ENCODE measurements around the gene HDAC11.
"Not testable (repeated sequence)": the region's sequence is repeated elsewhere in the genome, so short reads cannot be mapped to it uniquely, and the experiment has no call there.

HDAC11 gene

DNA sequence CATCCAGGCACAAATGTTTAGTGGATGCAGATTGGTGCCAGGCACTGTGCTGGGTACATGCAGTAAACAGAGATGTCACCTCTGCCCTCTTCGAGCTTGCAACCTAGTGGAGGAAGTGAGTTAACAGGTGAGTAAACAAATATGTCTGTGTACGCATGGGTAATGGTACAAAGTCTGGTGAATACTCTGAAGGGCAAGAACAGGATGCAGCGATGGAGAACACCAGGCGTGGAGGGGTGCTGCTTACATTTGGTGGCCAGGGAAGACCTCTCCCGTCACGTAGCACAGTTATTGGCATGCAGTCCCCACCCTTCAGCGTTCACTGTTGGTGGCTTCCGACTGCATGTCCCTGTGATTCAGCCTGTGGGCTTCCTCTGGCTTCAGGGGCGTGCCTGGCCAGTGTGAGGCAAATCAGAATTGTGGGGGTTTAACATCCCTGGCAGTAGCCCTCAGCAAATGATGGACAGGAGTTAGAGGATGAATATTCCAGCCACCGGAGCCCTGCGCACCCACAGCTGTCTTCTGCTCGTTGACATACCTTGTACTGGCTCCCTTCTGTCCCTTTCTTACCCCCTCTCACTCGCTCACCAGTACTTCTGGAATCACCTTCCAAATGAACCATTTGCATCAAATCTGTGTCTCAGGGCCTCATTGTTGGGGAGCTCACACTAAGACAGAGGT, 9.1 kb upstream of the HDAC11 start:
- DNase-seq (ENCODE audit: low read depth in 2 of 2) = no peak

DNA sequence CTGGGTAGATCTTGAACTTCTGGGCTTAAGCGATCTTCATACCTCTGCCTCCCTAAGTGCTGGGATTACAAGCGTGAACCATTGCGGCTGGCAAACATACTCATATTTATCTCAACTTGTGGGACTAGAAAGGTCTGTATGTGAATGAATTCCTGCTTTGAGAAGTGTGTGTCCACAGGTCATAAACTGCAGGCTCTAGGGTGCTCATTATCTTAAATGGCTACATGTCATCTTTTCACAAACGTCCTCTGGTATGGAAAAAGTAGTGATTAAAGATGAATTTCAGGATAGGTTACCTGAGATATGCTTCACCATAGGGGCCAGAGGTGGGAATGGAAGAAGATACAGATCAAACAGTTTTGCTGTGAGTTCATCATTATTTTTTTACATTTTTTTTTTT, 7.8 kb upstream of the HDAC11 start:
- DNase-seq (ENCODE audit: low read depth in 2 of 2) = no peak

DNA sequence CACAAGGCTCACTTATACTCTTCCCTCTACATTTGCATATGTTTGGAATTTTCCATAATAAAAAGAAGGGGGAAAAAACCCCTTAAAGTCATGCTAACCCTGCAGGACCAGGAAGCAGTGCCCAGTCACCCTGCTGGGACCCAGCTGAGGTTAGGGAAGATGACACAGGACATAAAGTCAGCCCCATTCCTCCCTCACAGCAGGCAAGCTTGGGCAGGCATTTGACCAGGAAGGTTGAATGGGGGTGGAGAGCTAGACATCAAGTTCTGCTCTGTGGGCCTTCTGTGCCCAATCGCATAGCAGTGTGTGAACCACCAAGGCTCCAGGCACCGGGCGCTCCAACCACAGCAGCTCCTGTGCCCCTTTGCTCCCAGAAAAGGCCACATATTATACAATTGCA, 7.1 kb upstream of the HDAC11 start:
- DNase-seq (ENCODE audit: low read depth in 2 of 2) = no peak

DNA sequence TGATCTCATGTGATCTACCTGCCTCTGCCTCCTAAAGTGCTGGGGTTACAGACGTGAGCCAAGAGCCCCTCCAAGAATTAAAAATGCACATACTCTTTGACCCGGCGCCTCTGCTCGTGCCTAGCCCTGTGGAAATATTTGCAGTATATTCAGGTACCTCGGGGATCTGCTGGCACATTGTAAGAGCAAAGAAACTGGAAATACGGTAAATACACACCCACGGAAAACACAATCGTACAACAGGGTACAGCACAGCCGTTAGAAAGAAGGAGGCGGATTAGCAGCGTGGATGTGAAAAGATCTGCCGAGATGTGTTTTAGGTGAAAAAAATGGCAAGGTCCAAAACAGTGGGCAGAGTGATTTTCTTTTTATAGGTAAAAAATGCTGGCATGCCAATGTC, 6.1 kb upstream of the HDAC11 start:
- DNase-seq (ENCODE audit: low read depth in 2 of 2) = no peak

DNA sequence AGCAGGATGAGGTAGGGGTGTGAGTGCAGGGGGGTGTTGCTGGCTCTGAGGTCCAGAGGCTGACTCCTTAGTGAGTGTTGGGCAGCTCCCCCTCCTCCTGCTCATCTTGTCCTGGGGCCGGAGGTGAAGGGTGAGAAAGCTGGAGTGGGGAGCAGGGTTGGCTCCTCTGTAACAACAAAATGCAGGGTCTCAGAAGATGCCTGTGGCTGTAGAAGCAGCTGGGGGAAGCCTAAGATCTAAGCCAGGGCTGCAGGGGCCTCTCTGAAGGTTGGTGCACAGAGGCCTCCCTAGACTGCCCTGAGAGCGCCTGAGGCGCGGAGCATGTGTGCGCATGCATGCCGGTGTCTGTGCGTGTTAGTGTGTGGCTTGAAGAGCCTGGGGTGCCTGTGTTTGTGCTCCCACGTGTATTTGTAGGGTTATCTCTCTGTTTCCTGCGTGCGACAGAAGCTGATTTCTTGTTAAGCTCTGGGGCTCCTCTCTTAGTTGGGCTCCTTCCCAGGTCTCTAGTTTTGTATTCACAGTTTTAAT, 5.3 kb upstream of the HDAC11 start:
- DNase-seq (ENCODE audit: low read depth in 2 of 2) = no peak

DNA sequence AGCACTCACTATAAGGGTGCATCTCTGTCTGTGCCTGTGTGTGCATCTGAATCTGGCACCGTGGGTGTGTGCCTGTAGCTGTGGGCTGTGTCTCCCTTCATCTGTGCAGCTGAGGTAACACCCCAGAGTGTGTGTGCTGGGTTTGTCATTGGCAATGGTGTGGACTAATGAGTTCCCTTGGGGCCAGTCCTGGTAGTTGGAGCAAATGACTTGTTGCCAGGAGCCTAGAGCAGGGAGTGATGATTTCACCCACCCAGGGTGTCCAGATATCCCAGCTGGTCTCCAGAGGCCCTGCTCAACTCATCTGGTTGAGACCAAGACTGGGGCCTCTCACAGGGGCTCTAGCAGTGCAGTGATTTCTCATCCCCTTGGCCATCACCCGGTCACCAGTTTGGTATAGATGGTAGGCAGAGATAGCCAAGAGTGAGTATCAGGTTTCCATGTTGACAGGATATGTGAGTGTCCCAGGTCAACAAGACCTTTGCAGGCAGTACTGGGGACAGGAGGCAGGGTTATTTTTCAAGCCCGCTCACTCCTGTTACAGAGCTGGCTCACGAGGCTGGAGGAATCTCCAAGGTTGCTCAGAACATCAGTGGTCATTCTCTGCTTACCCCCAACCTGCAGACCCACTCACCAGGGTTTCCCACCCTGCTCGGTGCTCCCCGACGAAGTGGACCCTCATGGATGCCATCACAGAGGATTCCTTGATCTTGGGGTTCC, 4.1 kb upstream of the HDAC11 start:
- no peak for DNase-seq (ENCODE audit: low read depth in 2 of 2)

DNA sequence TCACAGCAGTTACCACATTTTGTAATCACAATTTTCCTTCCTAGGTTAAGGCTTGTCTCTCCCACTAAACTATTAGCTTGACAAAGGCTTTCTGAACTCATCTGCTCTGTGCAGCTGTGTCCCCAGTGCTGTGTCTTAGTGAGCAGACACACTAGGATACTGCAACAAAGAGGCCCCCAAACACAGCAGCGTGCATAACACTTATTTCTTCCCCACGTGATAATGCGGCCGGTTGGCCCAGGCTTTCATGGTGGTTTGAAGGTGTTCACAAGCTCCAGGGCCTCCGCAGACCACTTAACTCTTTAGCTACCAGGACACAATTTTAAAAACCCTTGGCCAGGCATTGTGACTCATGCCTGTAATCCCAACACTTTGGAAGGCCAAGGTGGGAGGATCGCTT, 2.2 kb upstream of the HDAC11 start:
- no peak for DNase-seq (ENCODE audit: low read depth in 2 of 2)

DNA sequence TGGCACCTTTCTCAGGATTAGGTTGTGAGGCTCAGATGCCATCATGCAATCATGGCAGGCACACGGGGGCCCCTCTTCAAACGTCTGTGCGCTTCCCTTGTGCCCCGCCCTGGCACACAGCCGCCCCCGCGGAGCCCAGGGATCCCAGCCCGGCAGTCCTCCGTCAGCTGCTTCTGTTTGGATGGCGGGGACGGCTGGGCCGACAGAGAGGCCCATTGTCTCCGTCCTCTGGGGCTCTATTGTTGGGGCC, 849 bp upstream of the HDAC11 start:
- DNase-seq (ENCODE audit: low read depth in 2 of 2) = peak; percentile 17 to 20

DNA sequence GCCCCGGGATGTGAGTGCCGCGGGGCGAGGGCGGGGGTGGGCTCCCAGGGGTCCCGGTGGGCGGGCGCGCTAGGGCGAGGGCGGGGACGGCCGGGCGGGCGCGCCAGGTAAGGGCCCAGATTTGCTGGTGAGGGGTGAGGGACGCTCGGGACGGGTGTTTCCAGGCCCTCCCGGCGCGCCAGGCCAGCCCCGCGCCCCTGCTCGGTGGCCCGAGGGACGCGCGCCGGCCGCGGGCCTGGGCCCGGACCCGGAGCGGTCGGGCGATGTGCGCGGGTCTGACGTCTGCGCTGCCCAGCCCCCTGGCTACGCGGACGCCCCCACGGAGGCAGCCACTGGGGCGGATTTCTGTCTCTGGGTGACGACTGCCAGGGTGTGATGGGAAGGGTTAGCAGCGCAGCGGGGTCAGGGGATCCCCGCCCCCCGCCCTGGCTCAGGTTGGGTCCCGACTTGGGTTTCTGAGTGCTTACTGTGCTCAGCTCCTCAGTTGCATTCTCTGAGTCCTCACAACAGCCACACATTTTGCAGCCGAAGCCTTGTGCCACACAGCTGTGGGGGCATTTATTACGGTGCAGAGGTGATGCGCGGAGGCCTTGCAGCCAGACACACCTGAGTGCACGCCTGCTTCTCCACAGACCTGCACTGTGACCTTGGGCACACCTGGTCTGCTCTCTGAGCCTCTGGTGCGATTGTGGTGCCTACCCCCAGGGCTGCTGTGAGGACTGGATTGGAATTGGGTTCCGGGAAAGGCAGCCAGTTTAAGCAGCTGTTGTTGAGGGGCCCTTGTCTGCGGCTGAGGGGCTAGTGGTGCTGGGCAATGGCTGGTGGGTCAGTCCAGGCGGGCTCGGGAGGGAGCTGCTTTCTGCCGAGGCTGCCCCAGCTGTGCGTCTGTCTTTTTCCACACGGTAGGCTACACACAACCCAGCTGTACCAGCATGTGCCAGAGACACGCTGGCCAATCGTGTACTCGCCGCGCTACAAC, 523 bp downstream of the HDAC11 start:
- peak in 1 of 2 donors; percentile 13 for DNase-seq (ENCODE audit: low read depth in 2 of 2)

DNA sequence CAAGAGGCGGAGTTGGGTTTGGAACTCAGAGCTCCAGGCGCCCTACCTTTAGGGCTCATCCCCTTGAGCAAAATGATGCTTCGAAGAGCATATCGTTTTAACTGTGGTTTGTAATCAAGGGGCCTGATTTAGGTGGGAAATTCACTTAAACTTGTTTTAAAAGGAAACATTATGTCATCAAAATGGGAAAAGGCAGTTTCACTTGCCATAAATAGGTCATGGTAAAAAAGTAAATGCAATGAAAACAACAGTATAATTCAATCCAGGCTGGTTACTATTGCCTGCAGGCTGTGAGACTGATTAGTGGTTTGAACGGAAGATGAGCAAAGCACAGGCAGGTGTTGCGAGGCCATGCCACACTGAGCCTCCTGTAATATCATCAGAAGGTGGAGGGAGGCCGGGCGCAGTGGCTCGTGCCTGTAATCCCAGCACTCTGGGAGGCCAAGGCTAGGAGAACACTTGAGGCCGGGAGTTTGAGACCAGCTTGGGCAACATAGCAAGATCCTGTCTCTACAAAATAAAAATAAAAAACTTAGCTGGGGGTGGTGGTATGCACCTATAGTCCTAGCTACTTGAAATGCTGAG, 2.1 kb downstream of the HDAC11 start:
- no peak for DNase-seq (ENCODE audit: low read depth in 2 of 2)

DNA sequence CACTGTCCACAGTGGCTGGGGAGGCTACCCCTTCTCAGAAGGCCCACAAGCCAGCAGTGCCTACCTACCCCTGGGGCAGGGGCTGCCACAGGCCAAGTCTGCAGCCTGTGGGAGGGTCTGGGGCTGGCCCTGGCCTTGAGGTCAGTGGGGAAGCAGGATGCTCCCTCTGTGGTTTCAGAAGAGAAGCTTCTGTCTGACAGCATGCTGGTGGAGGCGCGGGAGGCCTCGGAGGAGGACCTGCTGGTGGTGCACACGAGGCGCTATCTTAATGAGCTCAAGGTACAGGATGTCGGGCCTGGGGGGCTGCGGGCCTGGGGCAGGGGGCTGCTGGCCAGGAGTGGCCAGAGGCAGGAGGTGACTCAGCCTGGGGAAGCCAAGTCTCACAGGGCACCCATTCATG, 3.2 kb downstream of the HDAC11 start:
- no peak for DNase-seq (ENCODE audit: low read depth in 2 of 2)

DNA sequence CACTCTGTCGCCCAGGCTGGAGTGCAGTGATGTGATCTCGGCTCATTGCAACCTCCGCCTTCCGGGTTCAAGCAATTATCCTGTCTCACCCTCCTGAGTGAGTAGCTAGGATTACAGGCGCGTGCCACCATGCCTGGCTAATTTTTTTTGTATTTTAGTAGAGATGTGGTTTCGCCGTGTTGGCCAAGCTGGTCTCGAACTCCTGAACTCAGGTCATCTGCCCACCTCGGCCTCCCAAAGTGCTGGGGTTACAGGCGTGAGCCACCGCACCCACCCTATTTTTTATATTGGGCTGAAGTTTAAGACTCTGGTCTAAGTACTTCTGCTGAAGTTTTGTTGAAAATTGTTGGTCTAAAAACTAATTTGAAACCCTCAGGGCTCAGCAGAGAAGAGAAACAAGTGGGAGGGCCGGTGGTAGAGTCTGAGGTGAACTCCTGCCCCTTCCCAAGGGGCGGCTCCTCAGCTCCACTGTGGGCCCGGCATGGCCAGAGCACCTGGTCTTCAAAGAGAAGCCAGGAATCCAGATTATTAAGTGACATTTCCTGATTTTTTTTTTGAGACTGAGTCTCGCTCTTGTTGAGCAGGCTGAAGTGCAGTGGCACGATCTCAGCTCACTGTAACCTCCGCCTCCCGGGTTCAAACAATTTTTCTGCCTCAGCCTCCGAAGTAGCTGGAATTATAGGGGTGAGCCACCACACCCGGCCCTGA, 4.0 kb downstream of the HDAC11 start:
- no peak for DNase-seq (ENCODE audit: low read depth in 2 of 2)

DNA sequence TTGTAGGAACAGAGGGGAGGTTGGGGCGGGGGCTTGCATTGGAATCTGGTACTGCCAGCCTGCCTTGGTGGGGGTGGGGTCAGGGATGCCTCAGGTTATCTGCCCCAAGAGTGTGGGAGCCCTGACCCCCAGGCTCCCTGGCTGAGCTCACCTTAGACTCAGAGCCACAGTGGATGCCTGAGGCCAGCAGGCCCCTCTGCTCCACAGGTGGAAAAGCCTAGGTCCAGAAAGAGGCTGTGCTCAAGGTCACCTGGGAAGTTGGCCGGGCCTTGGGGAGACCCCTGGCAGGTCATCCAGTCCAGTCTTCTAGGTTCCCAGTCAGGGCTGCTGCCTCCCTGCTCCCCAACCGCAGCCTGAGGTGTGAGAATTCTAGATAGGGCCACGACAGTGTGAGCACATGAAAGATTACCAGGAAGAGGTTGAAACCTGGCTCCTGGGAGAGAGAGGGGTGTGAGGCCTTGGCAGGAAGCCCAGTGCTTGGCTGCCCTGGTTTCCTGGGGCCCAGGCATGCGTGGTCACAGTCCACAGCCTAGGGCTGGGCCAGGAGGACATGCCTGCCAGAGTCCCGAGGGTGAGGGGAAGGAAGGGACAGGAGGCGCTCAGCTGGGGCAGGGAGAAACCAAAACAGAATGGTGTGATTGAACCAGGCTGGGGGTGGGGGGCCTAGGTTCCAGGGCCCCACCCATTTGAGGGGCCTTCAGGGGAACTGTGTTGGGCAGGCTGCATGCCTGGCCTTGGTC, 4.9 kb downstream of the HDAC11 start:
- no peak for DNase-seq (ENCODE audit: low read depth in 2 of 2)

DNA sequence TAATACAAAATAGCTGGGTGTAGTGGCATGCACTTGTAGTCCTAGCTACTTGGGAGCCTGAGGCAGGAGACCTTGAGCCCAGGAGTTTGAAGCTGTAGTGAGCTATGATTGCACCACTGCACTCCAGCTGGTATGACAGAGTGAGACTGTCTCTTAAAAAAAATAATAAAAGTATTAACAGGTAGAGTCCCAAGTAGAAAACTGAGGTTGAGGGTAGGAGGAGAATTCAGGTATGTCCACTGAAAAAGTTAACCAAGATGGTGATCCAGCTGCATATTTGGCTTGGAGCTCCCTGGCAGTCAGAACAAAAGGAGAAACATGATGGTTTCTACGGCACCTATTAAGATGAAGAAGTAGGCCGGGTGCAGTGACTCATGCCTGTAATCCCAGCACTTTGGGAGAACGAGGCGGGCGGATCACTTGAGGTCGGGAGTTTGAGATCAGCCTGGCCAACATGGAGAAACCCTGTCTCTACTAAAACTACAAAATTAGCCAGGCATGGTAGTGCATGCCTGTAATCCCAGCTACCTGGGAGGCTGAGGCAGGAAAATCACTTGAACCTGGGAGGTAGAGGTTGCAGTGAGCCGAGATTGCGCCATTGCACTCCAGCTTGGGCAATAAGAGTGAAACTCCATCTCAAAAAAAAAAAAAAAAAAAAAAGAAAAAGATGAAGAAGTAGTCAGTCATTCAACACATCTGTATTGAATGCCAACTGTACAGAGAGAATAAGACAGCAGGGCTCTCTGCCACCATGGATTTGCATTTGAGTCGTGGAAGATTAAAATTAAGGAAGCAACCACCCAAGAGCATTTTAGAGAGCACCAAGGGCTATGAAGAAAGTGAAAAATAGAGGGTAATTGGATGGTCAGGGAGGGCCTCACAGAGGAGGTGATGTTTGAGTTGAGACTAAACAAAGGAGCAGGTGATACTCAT, 5.8 kb downstream of the HDAC11 start:
- not testable (repeated sequence) for DNase-seq (ENCODE audit: low read depth in 2 of 2)

DNA sequence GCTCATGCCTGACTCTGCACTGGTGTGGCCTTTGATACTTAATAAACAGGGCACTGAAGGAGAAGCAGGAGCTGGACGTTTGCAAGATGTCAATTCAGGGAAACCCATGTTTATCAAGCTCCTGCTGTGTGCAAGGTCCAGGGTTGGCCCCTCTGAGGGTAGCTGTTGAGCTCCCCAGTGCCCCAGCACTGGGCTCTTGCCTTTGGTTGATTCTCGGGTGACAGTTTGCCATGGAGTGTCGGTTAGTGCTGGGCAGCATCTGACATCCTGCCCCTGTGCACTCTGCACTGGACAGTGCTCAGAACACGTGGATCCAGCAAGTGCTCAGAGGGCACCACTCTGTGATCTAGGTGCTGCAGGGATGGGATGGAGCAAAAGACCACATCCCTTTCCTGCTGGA, 7.3 kb downstream of the HDAC11 start:
- no peak for DNase-seq (ENCODE audit: low read depth in 2 of 2)

DNA sequence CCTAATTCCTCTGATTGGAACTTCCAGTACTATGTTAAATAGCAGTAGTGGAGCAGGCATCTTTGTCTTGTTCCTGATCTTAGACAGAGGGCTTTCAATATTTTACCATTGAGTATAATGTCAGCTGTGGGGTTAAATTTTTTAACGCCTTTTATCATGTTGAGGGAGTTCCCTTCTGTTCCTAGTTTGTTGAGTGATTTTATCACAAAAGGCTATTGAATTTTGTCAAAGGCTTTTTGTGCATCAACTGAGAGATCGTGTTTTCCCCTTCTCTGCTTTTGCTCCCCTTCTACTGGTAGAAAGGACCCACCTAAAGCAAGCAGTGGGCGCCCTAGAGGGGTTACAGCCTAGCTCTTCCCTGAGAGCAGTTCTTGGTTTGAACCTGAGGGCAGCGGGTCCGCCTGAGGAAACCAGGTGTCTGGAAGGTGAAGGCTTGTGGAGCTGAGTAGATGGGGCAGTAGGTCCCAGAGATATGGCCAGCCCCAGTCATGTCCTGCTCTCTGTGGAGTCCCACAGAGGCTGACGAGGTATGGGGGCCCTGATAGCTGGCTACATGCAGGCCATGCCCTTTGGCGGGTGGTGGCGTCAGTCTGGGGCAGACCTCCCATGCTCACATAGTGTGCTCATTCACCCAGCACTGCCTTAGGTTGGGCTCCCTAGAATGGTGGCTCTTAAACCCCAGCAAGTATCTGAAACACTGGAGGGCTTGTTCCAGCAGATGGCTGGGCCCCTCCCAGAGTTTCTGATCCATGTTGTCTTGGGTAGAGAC, 11.3 kb downstream of the HDAC11 start:
- DNase-seq (ENCODE audit: low read depth in 2 of 2) = no peak

DNA sequence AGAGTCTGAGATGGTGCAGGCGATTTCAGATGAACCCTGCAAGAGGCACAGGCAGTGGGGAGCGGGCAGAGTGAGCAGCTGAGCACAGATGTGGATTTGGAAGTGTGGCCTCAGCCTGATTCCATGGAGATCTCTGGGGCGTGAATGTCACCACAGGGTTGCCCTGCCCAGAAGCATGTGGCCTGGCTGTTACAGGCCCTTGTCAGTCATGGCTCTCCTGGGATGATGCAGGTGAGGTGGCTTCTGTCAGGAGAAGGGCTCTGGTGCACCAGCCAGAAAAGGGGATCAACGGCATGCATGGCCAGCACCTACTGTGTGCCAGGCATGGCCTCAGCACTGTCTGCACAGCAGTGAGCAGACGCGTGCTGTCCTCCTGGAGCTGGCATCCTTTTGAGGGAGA, 11.9 kb downstream of the HDAC11 start:
- no peak for DNase-seq (ENCODE audit: low read depth in 2 of 2)

DNA sequence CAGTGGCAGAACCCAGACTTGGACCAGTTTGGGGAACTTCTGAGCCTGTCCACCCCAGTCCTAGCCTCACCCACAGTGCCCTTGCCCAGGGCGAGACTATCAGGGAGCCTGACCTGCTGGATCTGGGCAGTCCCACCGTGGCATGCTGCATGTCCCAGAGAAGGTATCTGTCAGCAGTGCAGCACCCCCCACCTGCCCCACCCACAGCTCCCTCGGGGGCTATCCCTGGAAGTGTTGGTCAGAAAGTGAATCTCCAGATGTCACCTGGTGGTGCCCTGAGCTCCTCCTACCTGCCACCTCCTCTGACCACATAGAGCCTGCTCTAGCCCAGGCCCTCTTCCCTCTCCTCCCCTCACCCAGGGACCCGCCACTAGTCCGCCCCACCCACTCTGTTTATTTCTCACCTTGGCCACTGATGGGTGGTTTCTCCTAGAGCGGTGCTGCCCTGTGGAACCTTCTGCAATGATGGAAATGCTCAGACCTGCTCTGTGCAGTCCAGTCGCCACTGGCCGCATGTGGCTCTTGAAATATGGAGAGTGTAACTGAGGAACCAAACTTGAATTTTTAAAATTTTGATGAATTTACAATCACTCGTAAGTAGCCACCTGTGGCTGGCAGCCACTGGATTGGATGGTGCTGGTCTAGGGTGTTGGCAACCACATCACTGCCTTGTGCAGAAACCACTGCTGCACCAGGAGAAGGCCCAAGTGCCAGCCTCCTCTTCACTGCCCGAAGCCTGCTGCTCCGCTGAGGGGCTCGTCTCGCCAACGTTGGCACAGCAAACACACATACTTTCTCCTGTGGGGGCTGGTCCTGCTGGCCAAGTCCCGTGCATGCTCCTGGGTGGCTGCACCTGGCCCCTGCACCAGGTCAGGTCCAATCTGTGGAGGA, 13.1 kb downstream of the HDAC11 start:
- DNase-seq (ENCODE audit: low read depth in 2 of 2) = no peak
